GM04503 (cell line): ENCODE measurements around the gene TYW5.
"Not testable (repeated sequence)": the region's sequence is repeated elsewhere in the genome, so short reads cannot be mapped to it uniquely, and the experiment has no call there.

Experiments used
- DNase-seq: peaks from one replicate; pipeline ENCODE4 v3.0.0-alpha.2; 2012; ENCODE audit warnings: low read depth

The TYW5 gene

GRCh38 chr2:199914372-199914958 lies 40.8 kb downstream of the TYW5 start:
- DNase-seq = no peak

GRCh38 chr2:199912553-199913114 lies 42.7 kb downstream of the TYW5 start:
- DNase-seq = not testable (repeated sequence)

GRCh38 chr2:199911877-199912161 lies 43.5 kb downstream of the TYW5 start:
- DNase-seq = no peak

- DNase-seq = peak; percentile 74
These were observed 44.0 kb downstream of the TYW5 start, which contains the start of gene C2orf69 for GRCh38 chr2:199911052-199911876. Gene C2orf69 (plus strand): TSS chr2:199911293. CDS start chr2:199911439, 146 bp downstream.

- no peak for DNase-seq
These were observed 44.8 kb downstream of the TYW5 start for GRCh38 chr2:199910338-199911051.

GRCh38 chr2:199907008-199907714 lies 48.1 kb downstream of the TYW5 start:
- no peak for DNase-seq

GRCh38 chr2:199903111-199903510 lies 52.2 kb downstream of the TYW5 start:
- no peak for DNase-seq

GRCh38 chr2:199902486-199903110 lies 52.7 kb downstream of the TYW5 start:
- DNase-seq = no peak

- no peak for DNase-seq
These were observed 53.3 kb downstream of the TYW5 start for GRCh38 chr2:199901942-199902341.

- no peak for DNase-seq
These were observed 58.7 kb downstream of the TYW5 start for GRCh38 chr2:199896617-199897016.

- peak; percentile 41 for DNase-seq
These were observed 59.9 kb downstream of the TYW5 start for GRCh38 chr2:199895406-199895805.

- no peak for DNase-seq
These were observed 71.6 kb downstream of the TYW5 start for GRCh38 chr2:199883474-199884212.

GRCh38 chr2:199882667-199883066 lies 72.6 kb downstream of the TYW5 start:
- DNase-seq = no peak
